ENCODE results near the gene EFCAB14. TPM values are rescaled to one million over a fixed set of nuclear protein-coding genes. Genes with fewer than 3 reads are reported as not detected.

EFCAB14 gene
- total RNA-seq, 1 experiment from 2014 or later: 86.8 TPM

- CTCF ChIA-PET: no interaction called here
- no peak for TF ChIP-seq CTCF (IDR thresholded peaks at IDR 0.05)
- no peak for TF ChIP-seq TCF7L2 (IDR thresholded peaks at IDR 0.05; ENCODE audit: low read depth, low read length)
- TF ChIP-seq POLR2AphosphoS5 (IDR thresholded peaks at IDR 0.05; ENCODE audit: low read depth, low read length): no peak
- TF ChIP-seq SIN3A (IDR thresholded peaks at IDR 0.05; ENCODE audit: borderline replicate concordance, insufficient read depth, low read depth, low read length): no peak
- TF ChIP-seq REST (IDR thresholded peaks at IDR 0.05; ENCODE audit: insufficient read depth in 1 of 2, low read depth in 2 of 2, low read length in 1 of 2): no peak
- H3K27ac ChIP-seq (ENCODE audit: low read length): no peak overlapping the region
- in situ Hi-C loops (cut with HindIII; ENCODE audit: low pct_unique_long_range_greater_than_20kb, low sequenced_read_pairs) (no loop called here), intact Hi-C loops (cut with micrococcal nuclease; ENCODE audit: unreplicated experiment) (no loop called here)
- POLR2A ChIA-PET: no interaction called here
- ATAC-seq (no peak), DNase-seq (ENCODE audit: low read depth, low spot score) (no peak)
- H3K9me3 ChIP-seq (ENCODE audit: control insufficient read depth, insufficient read depth, low read depth, low read length): no peaks in the 10 kb centered on the region
- BruUV-seq (replicated peaks): no TSS peak
- H3K27me3 ChIP-seq (ENCODE audit: control insufficient read depth, insufficient read depth, low read length): no peaks in the 10 kb centered on the region
- H3K36me3 ChIP-seq (ENCODE audit: control insufficient read depth, insufficient read depth, low read length): peaks cover 32% of the 10 kb centered on the region
- H3K4me1 ChIP-seq (ENCODE audit: control insufficient read depth, insufficient read depth, low read length): no peaks in the 10 kb centered on the region
- H3K4me3 ChIP-seq (ENCODE audit: low read depth in 2 of 2, low read length in 2 of 2): no peak overlapping the region
These were observed 26.7 kb downstream of the EFCAB14 start for GRCh38 chr1:46691997-46692790.

GRCh38 chr1:46690931-46691421 lies 27.9 kb downstream of the EFCAB14 start:
- DNase-seq (ENCODE audit: low read depth, low spot score) (no peak), ATAC-seq (no peak)
- in situ Hi-C loops (cut with HindIII; ENCODE audit: low pct_unique_long_range_greater_than_20kb, low sequenced_read_pairs): no loop called here
- Histone ChIP-seq H3K36me3 (ENCODE audit: control insufficient read depth, insufficient read depth, low read length) (peaks cover 35% of the 10 kb centered on the region), H3K27ac (ENCODE audit: low read length) (no peak overlapping the region), H3K9me3 (ENCODE audit: control insufficient read depth, insufficient read depth, low read depth, low read length) (no peaks in the 10 kb centered on the region), H3K27me3 (ENCODE audit: control insufficient read depth, insufficient read depth, low read length) (no peaks in the 10 kb centered on the region), H3K4me3 (ENCODE audit: low read depth in 2 of 2, low read length in 2 of 2) (no peak overlapping the region), H3K4me1 (ENCODE audit: control insufficient read depth, insufficient read depth, low read length) (no peaks in the 10 kb centered on the region)
- intact Hi-C loops (cut with micrococcal nuclease; ENCODE audit: unreplicated experiment): no loop called here
- no peak for TF ChIP-seq REST (IDR thresholded peaks at IDR 0.05; ENCODE audit: insufficient read depth in 1 of 2, low read depth in 2 of 2, low read length in 1 of 2)
- TF ChIP-seq POLR2AphosphoS5 (IDR thresholded peaks at IDR 0.05; ENCODE audit: low read depth, low read length): no peak
- no peak for TF ChIP-seq TCF7L2 (IDR thresholded peaks at IDR 0.05; ENCODE audit: low read depth, low read length)
- TF ChIP-seq SIN3A (IDR thresholded peaks at IDR 0.05; ENCODE audit: borderline replicate concordance, insufficient read depth, low read depth, low read length): no peak
- TF ChIP-seq CTCF (IDR thresholded peaks at IDR 0.05): no peak
- CTCF ChIA-PET: no interaction called here
- BruUV-seq (replicated peaks): no TSS peak
- POLR2A ChIA-PET: interaction anchor here (0.6 kb wide), 1 partner anchor 25 kb away, joined by 11 read pairs; no protein-coding TSS in a partner anchor

Measured in Panc1 (cell line).